K562 (cell line): ENCODE results near the gene TRIO.

Experiments used
- ARID3A ChIP-seq: IDR thresholded peaks from 2 replicates; pipeline ENCODE4 v1.6.1; 2012; ENCODE audit warnings: low read depth, low read length, improper control_type of control experiment, borderline replicate concordance
- HNRNPK ChIP-seq: fragments of 200-400 bp; formaldehyde crosslinking; IDR thresholded peaks from one replicate; pipeline ENCODE4 v1.6.1; 2018; ENCODE audit warnings: mild to moderate bottlenecking, low read depth, low read length; ENCODE audit not compliant: poor library complexity, severe bottlenecking
- RCOR1 ChIP-seq, 2 experiments: IDR thresholded peaks; 2 replicates each; pipeline ENCODE4 v1.6.1; 2012; ENCODE audit warnings: low read depth in 2 of 2, low read length in 2 of 2, borderline replicate concordance in 1 of 2, improper control_type of control experiment in 1 of 2
- TF ChIP-seq, protein P1 (sequence below): fragments of 200-800 bp; sonication (Bioruptor generic); IDR thresholded peaks from 2 replicates; pipeline ENCODE4 v1.6.1; 2017; ENCODE audit warnings: missing genetic modification characterization, missing compliant biosample characterization

DNA sequence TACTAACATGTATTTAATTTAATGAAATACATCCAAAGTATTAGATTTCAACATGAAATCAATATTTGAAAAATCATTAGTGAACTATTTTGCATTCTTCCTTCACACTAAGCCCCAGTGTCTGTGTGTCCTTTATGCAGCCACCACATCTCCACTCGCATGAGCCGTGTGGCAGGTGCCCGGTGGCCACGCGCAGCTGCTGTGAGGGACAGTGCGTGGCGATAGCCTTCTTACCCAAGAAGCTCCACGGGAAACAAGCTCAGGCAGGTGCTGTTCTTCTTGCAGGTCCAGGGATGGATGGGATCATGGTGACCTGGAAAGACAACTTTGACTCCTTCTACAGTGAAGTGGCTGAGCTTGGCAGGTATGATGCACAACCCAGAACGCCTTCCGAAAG, 359.1 kb downstream of the TRIO start:
- TF ChIP-seq ARID3A (no peak), HNRNPK (no peak), RCOR1 (IDR thresholded peaks at IDR 0.05; ENCODE audit: borderline replicate concordance in 1 of 2, low read depth in 2 of 2, low read length in 2 of 2) (no peak)
- TF ChIP-seq, protein P1, sequence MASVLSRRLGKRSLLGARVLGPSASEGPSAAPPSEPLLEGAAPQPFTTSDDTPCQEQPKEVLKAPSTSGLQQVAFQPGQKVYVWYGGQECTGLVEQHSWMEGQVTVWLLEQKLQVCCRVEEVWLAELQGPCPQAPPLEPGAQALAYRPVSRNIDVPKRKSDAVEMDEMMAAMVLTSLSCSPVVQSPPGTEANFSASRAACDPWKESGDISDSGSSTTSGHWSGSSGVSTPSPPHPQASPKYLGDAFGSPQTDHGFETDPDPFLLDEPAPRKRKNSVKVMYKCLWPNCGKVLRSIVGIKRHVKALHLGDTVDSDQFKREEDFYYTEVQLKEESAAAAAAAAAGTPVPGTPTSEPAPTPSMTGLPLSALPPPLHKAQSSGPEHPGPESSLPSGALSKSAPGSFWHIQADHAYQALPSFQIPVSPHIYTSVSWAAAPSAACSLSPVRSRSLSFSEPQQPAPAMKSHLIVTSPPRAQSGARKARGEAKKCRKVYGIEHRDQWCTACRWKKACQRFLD (CRISPR knock-in tag), result no peak
